Cerebellar cortex (tissue), 1 donor: ENCODE data around the gene C4orf33.
"Not testable (repeated sequence)": the region's sequence is repeated elsewhere in the genome, so short reads cannot be mapped to it uniquely, and the experiment has no call there.

Source experiments
- DNase-seq: peaks from one replicate; pipeline ENCODE4 v3.0.0-alpha.2; 2015; ENCODE audit warnings: low spot score

C4orf33 gene

GRCh38 chr4:129095811-129096454, at the start of gene C4orf33:
Gene C4orf33, plus strand, starts transcription at chr4:129096152. Its CDS starts 6,459 bp downstream, at chr4:129102611.
- DNase-seq: peak; percentile 75

GRCh38 chr4:129059028-129059427, 36.9 kb upstream of the C4orf33 start:
- no peak for DNase-seq

- no peak for DNase-seq
Measured at GRCh38 chr4:129062580-129062979, 33.4 kb upstream of the C4orf33 start.

GRCh38 chr4:129063640-129064039, 32.3 kb upstream of the C4orf33 start:
- DNase-seq: no peak

GRCh38 chr4:129064717-129065116, 31.2 kb upstream of the C4orf33 start:
- no peak for DNase-seq

- not testable (repeated sequence) for DNase-seq
Measured at GRCh38 chr4:129069537-129069936, 26.4 kb upstream of the C4orf33 start.

GRCh38 chr4:129077326-129077725, 18.6 kb upstream of the C4orf33 start:
- no peak for DNase-seq

- no peak for DNase-seq
Measured at GRCh38 chr4:129080129-129080528, 15.8 kb upstream of the C4orf33 start.

- no peak for DNase-seq
Measured at GRCh38 chr4:129082302-129082701, 13.7 kb upstream of the C4orf33 start.

GRCh38 chr4:129085472-129085871, 10.5 kb upstream of the C4orf33 start:
- DNase-seq: no peak

- DNase-seq: no peak
Measured at GRCh38 chr4:129087516-129087915, 8.4 kb upstream of the C4orf33 start.

- no peak for DNase-seq
Measured at GRCh38 chr4:129092631-129093190, 3.2 kb upstream of the C4orf33 start.

- DNase-seq: peak; percentile 99
Measured at GRCh38 chr4:129093191-129093920, 2.6 kb upstream of the C4orf33 start, which contains the start of gene SCLT1. Gene SCLT1, minus strand, starts transcription at chr4:129093539. Its CDS starts 436 bp downstream, at chr4:129093103.

- no peak for DNase-seq
Measured at GRCh38 chr4:129094347-129094746, 1.6 kb upstream of the C4orf33 start.

- no peak for DNase-seq
Measured at GRCh38 chr4:129098531-129099001, 2.6 kb downstream of the C4orf33 start.

- DNase-seq: no peak
Measured at GRCh38 chr4:129109965-129110824, 14.2 kb downstream of the C4orf33 start.

GRCh38 chr4:129110931-129111330, 15.0 kb downstream of the C4orf33 start:
- DNase-seq: no peak

- no peak for DNase-seq
Measured at GRCh38 chr4:129111919-129112318, 16.0 kb downstream of the C4orf33 start.

- DNase-seq: no peak
Measured at GRCh38 chr4:129113434-129113833, 17.5 kb downstream of the C4orf33 start.

GRCh38 chr4:129113919-129114318, 18.0 kb downstream of the C4orf33 start:
- DNase-seq: no peak

- no peak for DNase-seq
Measured at GRCh38 chr4:129117705-129118104, 21.8 kb downstream of the C4orf33 start.

GRCh38 chr4:129126614-129127013, 30.7 kb downstream of the C4orf33 start:
- DNase-seq: not testable (repeated sequence)
